Pons (tissue), 1 donor: ENCODE measurements around the gene FXYD1.
"Not testable (repeated sequence)": the region's sequence is repeated elsewhere in the genome, so short reads cannot be mapped to it uniquely, and the experiment has no call there.

Experiments
- DNase-seq: peaks from one replicate; pipeline ENCODE4 v3.0.0-alpha.2; 2016; ENCODE audit warnings: low spot score

The FXYD1 gene

GRCh38 chr19:35143231-35143715, 4.6 kb downstream of the FXYD1 start, which contains the start of gene FXYD7:
TSS of gene FXYD7 (plus strand) at chr19:35143255. CDS start at chr19:35143334, 79 bp downstream.
- no peak for DNase-seq

GRCh38 chr19:35143818-35144217, 5.2 kb downstream of the FXYD1 start:
- DNase-seq, result no peak

DNA sequence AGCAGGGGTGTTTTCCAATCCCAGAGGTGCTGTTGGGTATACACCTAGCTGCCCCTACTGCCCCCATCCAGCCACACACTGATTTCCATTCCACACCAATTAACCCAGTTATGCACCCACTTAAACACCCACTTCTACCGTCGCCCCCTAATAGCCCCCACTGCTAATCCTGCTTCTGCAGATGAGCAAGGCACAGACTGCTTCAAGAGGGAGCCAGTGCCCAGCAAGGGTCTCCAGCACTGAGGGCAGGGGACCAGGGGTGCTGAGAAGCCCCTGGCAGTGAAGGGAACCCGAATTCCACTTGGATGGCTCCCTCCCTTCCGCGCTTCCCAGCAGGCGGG, 5.6 kb downstream of the FXYD1 start:
- no peak for DNase-seq

- DNase-seq, result no peak
Measured at GRCh38 chr19:35144600-35145436, 6.2 kb downstream of the FXYD1 start.

GRCh38 chr19:35146746-35147459, 8.3 kb downstream of the FXYD1 start:
- DNase-seq, result no peak

DNA sequence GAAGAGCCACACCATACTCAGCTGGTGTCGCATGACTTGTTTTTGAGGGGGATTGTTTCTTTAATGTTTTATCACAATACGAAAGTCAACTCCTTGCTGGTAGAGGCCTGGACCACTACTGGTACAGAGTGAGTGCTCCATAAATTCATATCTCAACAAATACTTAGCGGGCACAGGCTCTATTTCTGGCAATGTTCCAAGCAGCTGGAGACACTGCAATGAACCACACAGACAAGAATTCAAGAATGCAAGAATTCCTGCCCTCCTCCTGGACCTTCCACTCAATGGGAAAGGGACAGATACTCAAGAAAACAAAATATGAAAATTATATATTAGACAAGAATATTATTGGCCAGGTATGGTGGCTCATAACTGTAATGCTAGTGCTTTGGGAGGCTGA, 10.8 kb downstream of the FXYD1 start:
- no peak for DNase-seq

DNA sequence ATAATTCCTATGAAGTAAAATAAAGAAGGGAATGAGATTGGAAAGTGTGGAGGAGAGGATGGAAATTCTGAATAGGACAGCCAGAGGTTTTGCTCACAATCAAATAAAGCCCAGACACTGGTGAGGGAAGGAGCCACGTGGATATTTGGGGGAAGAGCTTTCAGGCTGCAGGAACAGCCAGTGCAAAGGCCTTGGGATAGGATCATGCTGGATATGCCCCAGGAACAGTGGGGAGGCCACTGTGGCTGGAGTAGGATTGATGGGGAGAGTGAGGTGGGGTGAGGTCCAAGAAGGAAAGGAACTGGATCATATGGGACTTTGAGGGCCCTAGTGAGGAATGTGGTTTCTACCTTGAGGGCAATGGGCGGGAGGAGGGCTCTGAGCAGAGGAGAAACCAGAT, 11.8 kb downstream of the FXYD1 start:
- no peak for DNase-seq

- no peak for DNase-seq
Measured at GRCh38 chr19:35151273-35152065, 12.8 kb downstream of the FXYD1 start.

GRCh38 chr19:35153129-35153522, 14.5 kb downstream of the FXYD1 start:
- not testable (repeated sequence) for DNase-seq

DNA sequence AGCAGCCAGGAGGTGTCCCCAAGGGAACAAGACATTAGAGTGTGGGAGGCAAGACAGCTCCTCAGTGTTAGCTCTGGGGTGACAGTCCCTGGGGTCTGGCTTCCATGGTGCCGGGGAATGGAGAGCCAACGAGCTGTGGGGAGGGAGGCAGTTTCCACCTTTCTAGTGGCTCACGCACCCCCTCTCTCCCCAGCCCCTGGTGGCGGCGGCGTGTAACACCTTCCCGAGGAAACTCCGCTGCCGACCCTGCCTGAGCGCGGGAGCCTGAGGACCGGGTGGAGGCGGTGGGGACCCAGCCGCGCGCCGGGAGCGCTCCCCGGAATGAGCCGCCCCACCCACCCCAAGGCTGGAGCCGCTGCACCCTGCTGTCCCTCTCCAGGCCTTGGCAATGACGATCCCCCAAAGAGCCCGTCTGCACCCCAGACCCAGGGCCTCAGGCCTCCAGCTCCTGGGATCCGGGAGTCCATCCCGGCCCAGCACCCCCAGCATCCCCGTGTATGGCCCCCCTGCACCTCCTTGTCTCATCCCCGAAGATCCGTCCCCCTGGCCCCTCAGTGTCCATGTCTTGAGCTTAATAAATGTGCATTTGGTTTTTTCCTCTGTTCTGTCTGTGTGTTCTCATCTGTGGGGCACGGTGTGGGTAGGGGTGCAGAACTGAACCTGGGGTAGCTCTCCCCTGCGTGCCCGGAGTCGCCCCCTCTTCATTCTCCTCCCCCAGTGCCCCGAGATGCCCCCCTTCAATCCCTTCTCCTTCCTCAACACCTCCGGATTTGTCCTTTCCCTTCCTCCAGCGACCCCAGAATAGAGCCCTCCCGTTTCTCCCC, 15.3 kb downstream of the FXYD1 start:
- DNase-seq, result no peak

GRCh38 chr19:35154525-35155406, 16.1 kb downstream of the FXYD1 start, which contains the start of gene FXYD5:
TSS of gene FXYD5 (plus strand) at chr19:35154735. CDS start at chr19:35155551, 816 bp downstream.
- no peak for DNase-seq

- no peak for DNase-seq
Measured at GRCh38 chr19:35155441-35155840, 16.8 kb downstream of the FXYD1 start.

DNA sequence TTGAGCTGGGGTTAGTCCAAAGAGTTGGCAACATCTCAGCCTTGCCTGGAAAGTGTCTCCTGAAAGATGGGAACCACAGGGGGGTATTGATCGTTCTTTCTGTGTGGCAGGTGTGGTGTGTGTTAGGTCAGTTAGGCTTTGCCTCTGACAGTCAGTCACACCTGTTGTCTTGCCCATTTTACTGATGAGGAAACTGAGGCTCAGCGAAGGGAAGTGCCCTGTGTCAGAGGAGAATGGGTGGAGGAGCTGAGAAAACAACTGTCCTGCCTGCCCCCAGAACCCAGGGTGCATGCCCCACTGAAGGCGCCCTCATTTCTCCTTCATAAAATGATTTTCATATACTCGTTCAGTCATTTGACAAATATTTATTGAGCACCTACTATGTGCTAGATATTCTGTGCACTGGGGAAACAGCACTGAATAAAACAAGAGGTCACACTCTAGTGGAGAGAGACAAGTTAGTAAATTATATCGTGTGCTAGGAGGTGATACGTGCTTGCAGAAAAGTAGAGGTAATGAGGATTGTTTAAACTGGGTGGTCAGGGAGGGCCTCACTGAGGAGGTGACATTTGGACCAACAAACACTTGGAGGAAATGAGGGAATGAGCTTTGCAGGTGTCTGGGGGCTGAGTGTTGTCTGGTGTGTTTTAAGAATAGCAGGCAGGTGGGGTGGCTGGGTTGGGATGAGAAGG, 17.5 kb downstream of the FXYD1 start:
- no peak for DNase-seq

DNA sequence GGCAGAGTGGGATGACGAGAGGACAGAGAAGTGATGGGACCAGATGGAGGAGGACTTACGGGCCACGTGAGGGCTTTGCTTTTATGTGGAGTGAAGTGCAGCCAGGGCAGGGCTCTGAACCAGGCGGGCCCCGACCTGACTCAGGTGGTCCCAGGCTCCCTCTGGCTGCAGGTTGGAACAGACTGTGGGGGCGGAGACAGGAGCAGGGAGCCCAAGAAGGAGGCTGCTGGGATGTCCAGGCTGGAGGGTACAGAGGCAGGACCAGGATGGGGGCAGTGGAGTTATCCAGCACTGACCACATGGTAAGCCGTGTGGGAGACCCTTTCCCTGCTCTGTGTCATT, 18.0 kb downstream of the FXYD1 start:
- no peak for DNase-seq

DNA sequence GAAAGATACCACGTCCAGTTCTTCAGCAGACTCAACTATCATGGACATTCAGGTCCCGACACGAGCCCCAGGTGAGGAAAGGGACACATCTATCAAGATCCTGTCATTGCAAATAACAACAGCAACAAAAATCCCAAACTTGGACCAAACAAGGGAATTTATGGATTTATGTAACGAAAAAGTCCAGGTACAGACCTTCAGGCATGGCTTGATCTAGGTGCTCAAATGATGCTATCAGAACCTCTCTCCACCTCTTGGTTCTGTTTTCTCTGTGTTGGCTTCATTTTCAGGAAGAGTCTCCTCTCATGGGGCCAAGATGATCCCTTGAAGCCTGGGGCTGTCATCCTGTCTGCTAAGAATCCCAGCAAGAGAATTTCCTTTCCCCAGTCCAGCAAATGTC, 18.8 kb downstream of the FXYD1 start:
- no peak for DNase-seq

GRCh38 chr19:35159606-35160005, 21.0 kb downstream of the FXYD1 start:
- no peak for DNase-seq

- no peak for DNase-seq
Measured at GRCh38 chr19:35160629-35161433, 22.2 kb downstream of the FXYD1 start.

DNA sequence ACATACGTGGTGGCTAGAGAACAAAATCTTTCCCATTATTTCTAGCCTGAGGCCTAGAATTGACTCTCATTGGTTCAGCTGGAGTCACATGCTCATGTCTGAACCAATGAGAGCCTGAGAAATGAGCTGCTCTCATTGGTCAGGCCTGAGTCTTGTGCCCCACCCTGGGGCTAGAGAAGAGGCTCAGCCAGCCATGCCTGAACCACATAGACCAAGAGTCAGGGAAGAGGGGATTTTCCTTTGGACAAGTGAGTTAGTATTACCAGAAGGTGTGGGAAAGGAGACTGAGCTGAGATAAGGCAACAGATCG, 22.8 kb downstream of the FXYD1 start:
- DNase-seq, result no peak
